Right atrium auricular region (tissue), 2 donors: Measurements from ENCODE around the gene THEM5. TPM values are rescaled to one million over a fixed set of nuclear protein-coding genes. Genes with fewer than 3 reads are reported as not detected.

Source experiments
- DNase-seq: peaks from one replicate; pipeline ENCODE4 v3.0.0-alpha.2; 2019; ENCODE audit warnings: low spot score
- H3K27ac ChIP-seq, 2 donors: fragments of 200-600 bp; sonication (generic); 1 replicate in 1 of 2; 2 replicates in 1 of 2; pipeline ENCODE4 v1.5.1; 2016 to 2019
- H3K27me3 ChIP-seq, 2 donors: fragments of 200-600 bp; sonication (generic); one replicate each; pipeline versions ENCODE4 v1.5.1 to v1.6.0; 2017 to 2019
- H3K36me3 ChIP-seq: fragments of 200-600 bp; sonication (generic); one replicate; pipeline ENCODE4 v1.5.1; 2016
- H3K4me1 ChIP-seq, 2 donors: fragments of 200-600 bp; sonication (generic); one replicate each; pipeline versions ENCODE4 v1.5.1 to v1.6.0; 2017 to 2019
- H3K4me3 ChIP-seq, 2 donors: fragments of 200-600 bp; sonication (generic); 1 replicate in 1 of 2; 2 replicates in 1 of 2; pipeline ENCODE4 v1.5.1; 2017 to 2019; ENCODE audit warnings: mild to moderate bottlenecking in 1 of 2, moderate library complexity in 1 of 2
- H3K9me3 ChIP-seq, 2 donors: fragments of 200-600 bp; sonication (generic); one replicate each; pipeline ENCODE4 v1.5.1; 2019
- CTCF ChIP-seq, 2 donors: fragments of 200-600 bp; sonication (generic); IDR thresholded peaks; one replicate each; pipeline ENCODE4 v1.5.1; 2019; ENCODE audit warnings: antibody characterized with exemption in 2 of 2
- total RNA-seq, 2 donors: library from RNA; depleted of rRNA; stranded (reverse); fragments of >200 nt; gene quantifications; one replicate each; pipeline ENCODE4 v1.1.0, GENCODE V29; 2016

Gene THEM5
- total RNA-seq, 2 donors from 2014 or later: not detected

GRCh38 chr1:151799179-151800022 is 54.1 kb downstream of the THEM5 start:
- Histone ChIP-seq H3K27me3 (no peaks in the 10 kb centered on the region), H3K36me3 (no peaks in the 10 kb centered on the region), H3K4me3 (no peak overlapping the region), H3K9me3 (no peaks in the 10 kb centered on the region), H3K4me1 (no peaks in the 10 kb centered on the region), H3K27ac (no peak overlapping the region)
- no peak for TF ChIP-seq CTCF (IDR thresholded peaks at IDR 0.05)
- no peak for DNase-seq

GRCh38 chr1:151798571-151798970 is 54.9 kb downstream of the THEM5 start:
- Histone ChIP-seq H3K4me1 (no peaks in the 10 kb centered on the region), H3K9me3 (no peaks in the 10 kb centered on the region), H3K27ac (no peak overlapping the region), H3K27me3 (no peaks in the 10 kb centered on the region), H3K36me3 (no peaks in the 10 kb centered on the region), H3K4me3 (no peak overlapping the region)
- DNase-seq: no peak
- TF ChIP-seq CTCF (IDR thresholded peaks at IDR 0.05): no peak

Other genes starting within 250 kb of the THEM5 start
- 10 to 100 TPM; 25.2 to 25.8 TPM for gene SNX27, start 241.7 kb downstream of the THEM5 start, total RNA-seq
- not detected for gene CELF3, start 136.9 kb downstream of the THEM5 start, total RNA-seq
- gene RIIAD1, start 132.2 kb downstream of the THEM5 start, total RNA-seq: not detected
- gene MRPL9, start 90.2 kb downstream of the THEM5 start, total RNA-seq: 10 to 100 TPM; 32.7 to 38.9 TPM
- 1 to 10 TPM; 3.3 to 4.2 TPM for gene TDRKH, start 63.2 kb downstream of the THEM5 start, total RNA-seq
- gene LINGO4, start 48.3 kb downstream of the THEM5 start, total RNA-seq: under 1 TPM; 0.20 to 0.33 TPM
- gene RORC, start 21.9 kb downstream of the THEM5 start, total RNA-seq: 10 to 100 TPM in 1 of 2 donors, 1 to 10 TPM in 1; 9.1 to 10.3 TPM
- not detected for gene C2CD4D, start 13.9 kb downstream of the THEM5 start, total RNA-seq
- gene THEM4, start 55.8 kb upstream of the THEM5 start, total RNA-seq: 10 to 100 TPM; 18.5 to 23.1 TPM
- gene S100A10, start 140.1 kb upstream of the THEM5 start, total RNA-seq: 100 to 1,000 TPM in 1 of 2 donors, 10 to 100 TPM in 1; 75.2 to 116 TPM
- 100 to 1,000 TPM in 1 of 2 donors, 10 to 100 TPM in 1; 59.0 to 172 TPM for gene S100A11, start 183.3 kb upstream of the THEM5 start, total RNA-seq
- gene TCHHL1, start 235.4 kb upstream of the THEM5 start, total RNA-seq: not detected